Spleen (tissue), 11 donors: ENCODE results near the gene EPN2. TPM values are rescaled to one million over a fixed set of nuclear protein-coding genes. Genes with fewer than 3 reads are reported as not detected.

Experiments used
- DNase-seq: peaks from one replicate; pipeline ENCODE4 v3.0.0-alpha.2; 2020
- H3K27ac ChIP-seq, 8 donors: fragments of 200-600 bp; sonication (generic) in 7 of 8; 1 replicate in 4 of 8; 2 replicates in 4 of 8; pipeline versions ENCODE4 v1.5.0 to v1.8.0; 2016 to 2021; ENCODE audit warnings: inconsistent platforms in 4 of 8, mild to moderate bottlenecking in 4 of 8, moderate library complexity in 1 of 8
- H3K27me3 ChIP-seq, 7 donors: fragments of 200-600 bp; sonication (generic) in 6 of 7; replicated peaks in 1 of 7; 1 replicate in 4 of 7; 2 replicates in 3 of 7; pipeline versions ENCODE4 v1.5.0 to v1.8.0; 2016 to 2021; ENCODE audit warnings: inconsistent platforms in 3 of 7, mild to moderate bottlenecking in 1 of 7
- H3K36me3 ChIP-seq, 6 donors: fragments of 200-600 bp; sonication (generic) in 5 of 6; 1 replicate in 4 of 6; 2 replicates in 2 of 6; pipeline versions ENCODE4 v1.5.0 to v1.8.0; 2016 to 2021; ENCODE audit warnings: inconsistent platforms in 2 of 6
- H3K4me1 ChIP-seq, 6 donors: fragments of 200-600 bp; sonication (generic) in 5 of 6; 1 replicate in 3 of 6; 2 replicates in 3 of 6; pipeline versions ENCODE4 v1.5.0 to v1.8.0; 2016 to 2021; ENCODE audit warnings: inconsistent platforms in 3 of 6
- H3K4me3 ChIP-seq, 8 donors: fragments of 200-600 bp; sonication (generic) in 7 of 8; 1 replicate in 4 of 8; 2 replicates in 4 of 8; pipeline versions ENCODE4 v1.5.0 to v1.8.0; 2016 to 2021; ENCODE audit warnings: inconsistent platforms in 4 of 8, mild to moderate bottlenecking in 4 of 8, moderate library complexity in 2 of 8
- H3K9me3 ChIP-seq, 8 donors: fragments of 200-600 bp; sonication (generic) in 7 of 8; 1 replicate in 4 of 8; 2 replicates in 4 of 8; pipeline versions ENCODE4 v1.5.0 to v1.8.0; 2016 to 2021; ENCODE audit warnings: inconsistent platforms in 4 of 8
- CTCF ChIP-seq, 11 experiments: fragments of 200-600 bp in 7 of 11; fragments of 450-650 bp in 4 of 11; sonication (generic) in 4 of 11; IDR thresholded peaks in 8 of 11; conservative IDR thresholded peaks in 3 of 11; 1 replicate in 7 of 11; 2 replicates in 4 of 11; pipeline versions ENCODE4 v1.4.0 to v1.8.0; 2016 to 2021; ENCODE audit warnings: antibody characterized with exemption in 11 of 11, inconsistent platforms in 4 of 11, mild to moderate bottlenecking in 1 of 11
- POLR2A ChIP-seq, 3 donors: fragments of 450-650 bp; IDR thresholded peaks; one replicate each; pipeline ENCODE4 v1.5.1; 2017; ENCODE audit warnings: antibody characterized with exemption in 3 of 3, mild to moderate bottlenecking in 1 of 3
- POLR2AphosphoS5 ChIP-seq, 3 donors: sonication (generic); formaldehyde crosslinking; IDR thresholded peaks; one replicate each; pipeline ENCODE4 v1.5.1; 2017; ENCODE audit warnings: antibody characterized with exemption in 3 of 3
- WGBS, 5 donors: extraction: QIAGEN DNeasy Blood & Tissue Kit in 3 of 5; methylation state at CpG; one replicate each; pipeline versions ENCODE4 v1.1.5 to v1.1.7; 2013 to 2018; 5-methylcytosine and 5-hydroxymethylcytosine counted together
- intact Hi-C: fragments of 100-400 bp; cut with DNase I; formaldehyde crosslinking; loops from one replicate; pipeline ENCODE4 v1.15.0; 2023; ENCODE audit warnings: low total_unique reads
- polyA plus RNA-seq, 3 donors: library from polyadenylated mRNA; stranded (reverse); fragments of 200-250 nt; gene quantifications; one replicate each; pipeline ENCODE4 v1.2.1, GENCODE V29; 2013
- total RNA-seq, 7 donors: library from RNA; depleted of rRNA in 3 of 7; stranded (reverse); fragments of >200 nt in 3 of 7; fragmentation: NEBNext Ultra II Directional in 4 of 7; extraction: Animal tissue kit (Norgen Biotek cat#: 25700) in 4 of 7; gene quantifications; one replicate each; pipeline versions ENCODE4 v1.1.0 to v1.2.1, GENCODE V29; 2016 to 2021
- donor health status: healthy with polysubstance abuse.
- donor health status: DM: no; HTN: no; CAD: no; lungs with moderate emphysema.
- donor health status: DM: no; HTN: no; CAD: no.
- donor health status: Bipolar disorder and iron deficiency.
- donor health status: healthy.
- donor health status: DM: no; HTN: no; CAD: no.
- donor health status: DM: yes; HTN: yes; CAD: no.

Gene EPN2
- total and polyA plus RNA-seq, 10 donors, result 5.4 to 59.6 (median 31.5) TPM

- WGBS, 5 donors, result 87 to 93% (median 90%) methylated on average over 8 to 9 of the region's 9 CpGs
- intact Hi-C loops, result no loop called here
Observed at GRCh38 chr17:19365833-19366636, 128.9 kb downstream of the EPN2 start.

GRCh38 chr17:19366637-19366972 lies 129.4 kb downstream of the EPN2 start:
- intact Hi-C loops, result no loop called here
- H3K36me3 ChIP-seq, result no peaks in the 10 kb centered on the region
- no peak overlapping the region for H3K27ac ChIP-seq
- H3K27me3 ChIP-seq, result peaks cover 0 to 7% (median 0%) of the 10 kb centered on the region in 7 donors
- H3K9me3 ChIP-seq, result no peaks in the 10 kb centered on the region
- peaks cover 22 to 46% (median 40%) of the 10 kb centered on the region in 6 donors for H3K4me1 ChIP-seq
- no peak for TF ChIP-seq CTCF (IDR thresholded peaks at IDR 0.05 in 8 of 11, conservative IDR thresholded peaks at IDR 0.05 in 3 of 11)
- no peak for TF ChIP-seq POLR2A (IDR thresholded peaks at IDR 0.05)
- no peak for TF ChIP-seq POLR2AphosphoS5 (IDR thresholded peaks at IDR 0.05)
- 83 to 95% (median 93%) methylated on average over 5 of the region's 5 CpGs for WGBS, 5 donors
- DNase-seq, result peak; percentile 47
- H3K4me3 ChIP-seq, result no peak overlapping the region

More at GRCh38 chr17:19365833-19366636, 128.9 kb downstream of the EPN2 start:
- no peak overlapping the region for H3K4me3 ChIP-seq
- peaks cover 0 to 7% (median 0%) of the 10 kb centered on the region in 7 donors for H3K27me3 ChIP-seq
- no peaks in the 10 kb centered on the region for H3K36me3 ChIP-seq
- DNase-seq, result peak; percentile 39
- no peaks in the 10 kb centered on the region for H3K9me3 ChIP-seq
- H3K27ac ChIP-seq, result no peak overlapping the region
- TF ChIP-seq POLR2AphosphoS5 (IDR thresholded peaks at IDR 0.05) (no peak), CTCF (IDR thresholded peaks at IDR 0.05 in 8 of 11, conservative IDR thresholded peaks at IDR 0.05 in 3 of 11) (no peak)
- peaks cover 16 to 43% (median 36%) of the 10 kb centered on the region in 6 donors for H3K4me1 ChIP-seq

- intact Hi-C loops, result no loop called here
Observed at GRCh38 chr17:19368229-19368628, 131.1 kb downstream of the EPN2 start.

More at GRCh38 chr17:19368229-19368628, 131.1 kb downstream of the EPN2 start:
- WGBS, 5 donors, result 88 to 93% (median 90%) methylated on average over 4 of the region's 4 CpGs
- no peaks in the 10 kb centered on the region for H3K36me3 ChIP-seq
- no peaks in the 10 kb centered on the region for H3K9me3 ChIP-seq
- H3K4me1 ChIP-seq, result peaks cover 20 to 48% (median 40%) of the 10 kb centered on the region in 6 donors
- no peak overlapping the region for H3K4me3 ChIP-seq
- no peak for TF ChIP-seq POLR2AphosphoS5 (IDR thresholded peaks at IDR 0.05)
- TF ChIP-seq CTCF (IDR thresholded peaks at IDR 0.05 in 8 of 11, conservative IDR thresholded peaks at IDR 0.05 in 3 of 11), result no peak
- no peak for TF ChIP-seq POLR2A (IDR thresholded peaks at IDR 0.05)
- H3K27ac ChIP-seq, result peak overlapping the region in 2 of 8 donors; percentile 77 to 84
- no peak for DNase-seq
- no peaks in the 10 kb centered on the region for H3K27me3 ChIP-seq
